Activated T-helper 2 cell treated with anti-CD3 and anti-CD28 coated beads, Interferon-gamma antibody, Interleukin-2, Interleukin-4, amounts not matched to agents 10 μg/mL and 5 μg/mL and 100 μg/mL, durations not matched to agents 14 hours and 24 hours and 36 hours (primary cell): ENCODE results near the gene GHDC. TPM values are rescaled to one million over a fixed set of nuclear protein-coding genes. Genes with fewer than 3 reads are reported as not detected.
"Not testable (repeated sequence)": the region's sequence is repeated elsewhere in the genome, so short reads cannot be mapped to it uniquely, and the experiment has no call there.

Source experiments
- DNase-seq: peaks from one replicate; pipeline ENCODE4 v3.0.0; 2021; ENCODE audit warnings: low spot score
- H3K27ac Mint-ChIP-seq: one replicate; pipeline ENCODE4 v1.8.0; 2021; ENCODE audit warnings: mixed read lengths
- H3K27me3 Mint-ChIP-seq: one replicate; pipeline ENCODE4 v1.8.0; 2021; ENCODE audit warnings: low read depth, mixed read lengths
- H3K36me3 Mint-ChIP-seq: one replicate; pipeline ENCODE4 v1.8.0; 2021; ENCODE audit warnings: low read depth, mixed read lengths
- H3K4me1 Mint-ChIP-seq: one replicate; pipeline ENCODE4 v1.8.0; 2021; ENCODE audit warnings: low read depth, mixed read lengths
- H3K4me3 Mint-ChIP-seq: one replicate; pipeline ENCODE4 v1.8.0; 2021; ENCODE audit warnings: low read depth, mild to moderate bottlenecking, moderate library complexity, mixed read lengths
- H3K9me3 Mint-ChIP-seq: one replicate; pipeline ENCODE4 v1.8.0; 2021; ENCODE audit warnings: mixed read lengths
- intact Hi-C: fragments of 100-400 bp; cut with micrococcal nuclease; formaldehyde crosslinking; loops from one replicate; pipeline ENCODE4 v1.15.1; 2023
- total RNA-seq: library from RNA; stranded (reverse); gene quantifications from 2 replicates; pipeline ENCODE4 v1.2.3, GENCODE V29; 2022

Gene GHDC
- total RNA-seq, 1 donor from 2014 or later = 17.6 TPM

- no peaks in the 10 kb centered on the region for H3K9me3 Mint-ChIP-seq
- no peak overlapping the region for H3K4me3 Mint-ChIP-seq
- intact Hi-C loops = no loop called here
- no peak for DNase-seq
- H3K27ac Mint-ChIP-seq = no peak overlapping the region
- no peaks in the 10 kb centered on the region for H3K27me3 Mint-ChIP-seq
- H3K36me3 Mint-ChIP-seq = peaks cover 40% of the 10 kb centered on the region
- H3K4me1 Mint-ChIP-seq = peaks cover 11% of the 10 kb centered on the region
These were observed 47.2 kb downstream of the GHDC start for GRCh38 chr17:42146911-42147607.

GRCh38 chr17:42143138-42143537, 51.2 kb downstream of the GHDC start:
- H3K4me3 Mint-ChIP-seq, DNase-seq, H3K9me3 Mint-ChIP-seq, H3K27ac Mint-ChIP-seq, H3K27me3 Mint-ChIP-seq, intact Hi-C loops, H3K4me1 Mint-ChIP-seq: not testable (repeated sequence)
- H3K36me3 Mint-ChIP-seq = peaks cover 36% of the 10 kb centered on the region

GRCh38 chr17:42142371-42142896, 51.9 kb downstream of the GHDC start:
- Mint-ChIP-seq H3K4me1 (no peaks in the 10 kb centered on the region), H3K27me3 (no peaks in the 10 kb centered on the region), H3K27ac (no peak overlapping the region), H3K36me3 (peaks cover 32% of the 10 kb centered on the region), H3K9me3 (no peaks in the 10 kb centered on the region), H3K4me3 (no peak overlapping the region)
- intact Hi-C loops = no loop called here
- DNase-seq = no peak

GRCh38 chr17:42141382-42141781, 52.9 kb downstream of the GHDC start:
- H3K36me3 Mint-ChIP-seq = peaks cover 24% of the 10 kb centered on the region
- peaks cover 3% of the 10 kb centered on the region for H3K4me1 Mint-ChIP-seq
- no peak for DNase-seq
- no peak overlapping the region for H3K4me3 Mint-ChIP-seq
- no peaks in the 10 kb centered on the region for H3K9me3 Mint-ChIP-seq
- no peaks in the 10 kb centered on the region for H3K27me3 Mint-ChIP-seq
- no peak overlapping the region for H3K27ac Mint-ChIP-seq
- intact Hi-C loops = no loop called here

- intact Hi-C loops, H3K4me1 Mint-ChIP-seq, H3K27ac Mint-ChIP-seq: not testable (repeated sequence)
These were observed 53.6 kb downstream of the GHDC start for GRCh38 chr17:42140690-42141089.

More at GRCh38 chr17:42140690-42141089, 53.6 kb downstream of the GHDC start:
- not testable (repeated sequence) for H3K4me3 Mint-ChIP-seq, H3K27me3 Mint-ChIP-seq, DNase-seq, H3K9me3 Mint-ChIP-seq
- H3K36me3 Mint-ChIP-seq = peaks cover 24% of the 10 kb centered on the region

Other genes with a start within 250 kb of the GHDC start
- 71.8 and 77.3 TPM in 2 replicates for gene CNP, start 227.7 kb downstream of the GHDC start, total RNA-seq
- gene DNAJC7, start 177.1 kb downstream of the GHDC start, total RNA-seq = 103 and 115 TPM in 2 replicates
- 25.8 and 28.2 TPM in 2 replicates for gene NKIRAS2, start 174.4 kb downstream of the GHDC start, total RNA-seq
- gene C17orf113, start 143.9 kb downstream of the GHDC start, total RNA-seq = 0.05 and 0.21 TPM in 2 replicates
- 0.16 and 0.28 TPM in 2 replicates for gene ZNF385C, start 96.0 kb downstream of the GHDC start, total RNA-seq
- gene DHX58, start 81.8 kb downstream of the GHDC start, total RNA-seq = 15.3 and 20.3 TPM in 2 replicates
- gene KAT2A, start 73.1 kb downstream of the GHDC start, total RNA-seq = 59.6 and 60.0 TPM in 2 replicates
- not detected in 2 replicates for gene HSPB9, start 71.7 kb downstream of the GHDC start, total RNA-seq
- 63.9 and 67.9 TPM in 2 replicates for gene RAB5C, start 39.5 kb downstream of the GHDC start, total RNA-seq
- gene KCNH4, start 13.4 kb downstream of the GHDC start, total RNA-seq = 0.44 and 0.64 TPM in 2 replicates
- not detected in 2 replicates for gene HCRT, start 9.0 kb downstream of the GHDC start, total RNA-seq
- 162 and 164 TPM in 2 replicates for gene STAT5B, start 81.9 kb upstream of the GHDC start, total RNA-seq
- 288 and 302 TPM in 2 replicates for gene STAT5A, start 94.0 kb upstream of the GHDC start, total RNA-seq
- 250 and 262 TPM in 2 replicates for gene STAT3, start 193.9 kb upstream of the GHDC start, total RNA-seq
- 3.5 and 3.8 TPM in 2 replicates for gene CAVIN1, start 228.8 kb upstream of the GHDC start, total RNA-seq